Chondrocyte (in vitro differentiated cells): ENCODE measurements around the gene GPR176. TPM values are rescaled to one million over a fixed set of nuclear protein-coding genes. Genes with fewer than 3 reads are reported as not detected.

Experiments
- DNase-seq: peaks from one replicate; pipeline ENCODE4 v3.0.0; 2021; ENCODE audit warnings: mixed read lengths, low spot score
- H3K27ac Mint-ChIP-seq: one replicate; pipeline ENCODE4 v1.8.0; 2021; ENCODE audit warnings: mild to moderate bottlenecking, moderate library complexity, mixed read lengths; ENCODE audit not compliant: unreplicated experiment
- H3K27me3 Mint-ChIP-seq: 2 replicates; pipeline ENCODE4 v1.8.0; 2021; ENCODE audit warnings: low read depth, mixed read lengths
- H3K36me3 Mint-ChIP-seq: 2 replicates; pipeline ENCODE4 v1.8.0; 2021; ENCODE audit warnings: low read depth, mixed read lengths
- H3K4me1 Mint-ChIP-seq: 2 replicates; pipeline ENCODE4 v1.8.0; 2021; ENCODE audit warnings: low read depth, mild to moderate bottlenecking, mixed read lengths
- H3K4me3 Mint-ChIP-seq: one replicate; pipeline ENCODE4 v1.8.0; 2021; ENCODE audit warnings: mild to moderate bottlenecking, moderate library complexity, mixed read lengths; ENCODE audit not compliant: unreplicated experiment
- H3K9me3 Mint-ChIP-seq: 2 replicates; pipeline ENCODE4 v1.8.0; 2021; ENCODE audit warnings: low read depth, mixed read lengths
- total RNA-seq: library from RNA; stranded (reverse); gene quantifications from 3 replicates; pipeline ENCODE4 v1.2.1, GENCODE V29; 2021
- TF ChIP-seq, protein P1 (sequence below): fragments of 200-600 bp; sonication (generic); IDR thresholded peaks from 2 replicates; pipeline ENCODE4 v1.5.0; 2021; ENCODE audit warnings: antibody characterized with exemption, mild to moderate bottlenecking, moderate library complexity

The GPR176 gene
- total RNA-seq, 1 donor from 2014 or later = 31.1 TPM

DNA sequence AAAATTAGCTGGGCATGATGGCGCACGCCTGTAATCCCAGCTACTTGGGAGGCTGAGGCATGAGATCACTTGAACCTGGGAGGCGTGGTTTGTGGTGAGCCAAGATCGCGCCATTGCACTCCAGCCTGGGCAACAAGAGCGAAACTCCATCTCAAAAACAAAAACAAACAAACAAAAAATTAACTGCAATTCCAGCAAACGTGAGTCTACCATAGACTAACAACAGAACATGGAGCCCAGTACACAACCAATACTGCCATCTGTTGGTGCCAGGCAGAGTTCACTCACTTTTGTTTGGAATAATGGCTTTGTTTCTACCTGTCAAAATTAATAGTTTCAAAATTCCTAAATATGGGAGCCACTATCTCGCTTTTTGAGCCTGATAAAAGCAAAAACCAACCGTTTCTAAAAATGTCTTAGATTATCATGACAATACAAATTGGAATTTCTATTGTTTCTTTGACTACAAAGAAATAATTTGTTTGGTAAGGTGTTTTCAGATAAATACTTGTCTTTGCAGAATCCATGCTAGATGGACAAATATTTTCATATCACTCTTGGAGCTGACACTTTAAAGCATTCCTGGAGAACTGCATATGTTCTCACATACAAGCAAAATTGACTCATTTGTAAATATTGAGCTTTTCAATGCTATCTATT, 45.0 kb downstream of the GPR176 start:
- Mint-ChIP-seq H3K27ac (no peak overlapping the region), H3K4me1 (peaks cover 24% of the 10 kb centered on the region), H3K27me3 (no peaks in the 10 kb centered on the region), H3K36me3 (no peaks in the 10 kb centered on the region), H3K4me3 (no peak overlapping the region), H3K9me3 (no peaks in the 10 kb centered on the region)
- TF ChIP-seq, protein P1, sequence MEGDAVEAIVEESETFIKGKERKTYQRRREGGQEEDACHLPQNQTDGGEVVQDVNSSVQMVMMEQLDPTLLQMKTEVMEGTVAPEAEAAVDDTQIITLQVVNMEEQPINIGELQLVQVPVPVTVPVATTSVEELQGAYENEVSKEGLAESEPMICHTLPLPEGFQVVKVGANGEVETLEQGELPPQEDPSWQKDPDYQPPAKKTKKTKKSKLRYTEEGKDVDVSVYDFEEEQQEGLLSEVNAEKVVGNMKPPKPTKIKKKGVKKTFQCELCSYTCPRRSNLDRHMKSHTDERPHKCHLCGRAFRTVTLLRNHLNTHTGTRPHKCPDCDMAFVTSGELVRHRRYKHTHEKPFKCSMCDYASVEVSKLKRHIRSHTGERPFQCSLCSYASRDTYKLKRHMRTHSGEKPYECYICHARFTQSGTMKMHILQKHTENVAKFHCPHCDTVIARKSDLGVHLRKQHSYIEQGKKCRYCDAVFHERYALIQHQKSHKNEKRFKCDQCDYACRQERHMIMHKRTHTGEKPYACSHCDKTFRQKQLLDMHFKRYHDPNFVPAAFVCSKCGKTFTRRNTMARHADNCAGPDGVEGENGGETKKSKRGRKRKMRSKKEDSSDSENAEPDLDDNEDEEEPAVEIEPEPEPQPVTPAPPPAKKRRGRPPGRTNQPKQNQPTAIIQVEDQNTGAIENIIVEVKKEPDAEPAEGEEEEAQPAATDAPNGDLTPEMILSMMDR = peak; percentile 83
- DNase-seq = no peak

DNA sequence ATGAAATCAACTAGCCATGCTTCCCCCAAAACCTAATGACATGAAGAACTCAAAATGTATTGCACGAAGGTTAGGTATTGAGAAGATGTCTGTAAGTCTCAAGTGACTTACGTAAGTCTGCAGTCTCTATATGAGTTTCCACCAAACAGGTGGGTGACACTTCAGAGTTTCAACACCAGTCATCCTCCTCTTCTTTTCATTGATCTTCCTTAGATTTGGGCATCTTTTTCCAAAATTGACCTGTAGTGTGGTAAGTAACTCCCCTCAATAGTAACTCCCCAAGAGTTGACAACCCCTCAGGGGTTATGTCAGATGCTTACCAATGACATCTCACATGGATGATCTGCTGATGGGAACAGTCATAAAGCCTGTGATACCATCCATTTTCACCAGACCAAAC, 46.1 kb downstream of the GPR176 start:
- H3K27me3 Mint-ChIP-seq = no peaks in the 10 kb centered on the region
- peaks cover 28% of the 10 kb centered on the region for H3K4me1 Mint-ChIP-seq
- H3K4me3 Mint-ChIP-seq = no peak overlapping the region
- TF ChIP-seq, protein P1 = no peak
- no peak for DNase-seq
- no peak overlapping the region for H3K27ac Mint-ChIP-seq
- no peaks in the 10 kb centered on the region for H3K36me3 Mint-ChIP-seq
- no peaks in the 10 kb centered on the region for H3K9me3 Mint-ChIP-seq

DNA sequence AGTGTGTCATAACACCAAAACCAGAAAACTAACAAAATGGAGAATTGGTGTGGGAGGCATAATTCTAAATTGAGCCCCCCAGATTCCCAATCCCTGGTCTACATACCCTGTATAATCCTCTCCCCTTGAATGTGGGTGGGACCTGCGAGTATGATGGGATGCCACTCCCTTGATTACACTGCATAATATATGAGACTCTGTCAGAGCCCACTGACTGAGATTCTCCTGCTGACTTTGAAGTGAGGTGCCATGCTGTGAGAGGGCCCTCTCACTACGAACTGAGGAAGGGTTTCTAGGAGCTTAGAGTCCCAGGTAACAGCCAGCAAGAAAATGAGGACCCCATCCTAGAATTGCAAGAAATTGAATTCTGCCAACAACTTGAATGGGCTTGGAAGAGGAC, 49.5 kb downstream of the GPR176 start:
- Mint-ChIP-seq H3K4me1 (peaks cover 35% of the 10 kb centered on the region), H3K9me3 (no peaks in the 10 kb centered on the region), H3K4me3 (no peak overlapping the region), H3K27me3 (no peaks in the 10 kb centered on the region), H3K27ac (no peak overlapping the region), H3K36me3 (peaks cover 5% of the 10 kb centered on the region)
- no peak for DNase-seq
- TF ChIP-seq, protein P1 = no peak

DNA sequence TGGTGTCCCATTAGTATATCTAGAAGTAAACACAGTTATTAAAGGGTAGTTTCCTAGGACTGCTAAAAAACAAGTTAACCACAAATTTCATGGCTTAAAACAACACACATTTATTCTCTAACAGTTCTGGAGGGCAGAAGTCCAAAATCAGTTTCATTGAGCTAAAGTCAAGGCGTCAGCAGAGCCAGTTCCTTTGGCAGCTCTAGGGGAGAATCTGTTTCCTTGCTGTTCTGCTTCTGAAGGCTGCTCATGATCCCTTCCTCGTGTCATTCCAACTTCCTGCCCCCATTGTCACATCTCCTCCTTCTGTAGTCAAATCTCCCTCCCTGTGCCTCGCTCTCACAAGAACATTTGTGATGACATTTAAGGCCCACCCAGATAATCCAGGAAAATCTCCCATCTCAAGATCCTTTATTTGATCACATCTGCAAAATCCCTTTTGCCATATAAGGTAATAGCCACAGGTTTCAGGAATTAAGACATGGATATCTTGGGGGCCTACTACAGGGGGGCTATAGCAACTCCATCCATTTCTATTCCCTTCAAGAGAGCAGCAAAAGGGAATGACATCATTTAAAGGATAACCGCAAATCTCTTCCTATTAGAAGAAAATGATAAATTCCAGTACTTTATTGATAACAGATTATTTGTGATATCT, 50.1 kb downstream of the GPR176 start:
- no peak overlapping the region for H3K4me3 Mint-ChIP-seq
- H3K36me3 Mint-ChIP-seq = peaks cover 5% of the 10 kb centered on the region
- peak overlapping the region; percentile 37 for H3K27ac Mint-ChIP-seq
- H3K27me3 Mint-ChIP-seq = no peaks in the 10 kb centered on the region
- H3K9me3 Mint-ChIP-seq = no peaks in the 10 kb centered on the region
- no peak for DNase-seq
- TF ChIP-seq, protein P1 = no peak
- peaks cover 35% of the 10 kb centered on the region for H3K4me1 Mint-ChIP-seq

DNA sequence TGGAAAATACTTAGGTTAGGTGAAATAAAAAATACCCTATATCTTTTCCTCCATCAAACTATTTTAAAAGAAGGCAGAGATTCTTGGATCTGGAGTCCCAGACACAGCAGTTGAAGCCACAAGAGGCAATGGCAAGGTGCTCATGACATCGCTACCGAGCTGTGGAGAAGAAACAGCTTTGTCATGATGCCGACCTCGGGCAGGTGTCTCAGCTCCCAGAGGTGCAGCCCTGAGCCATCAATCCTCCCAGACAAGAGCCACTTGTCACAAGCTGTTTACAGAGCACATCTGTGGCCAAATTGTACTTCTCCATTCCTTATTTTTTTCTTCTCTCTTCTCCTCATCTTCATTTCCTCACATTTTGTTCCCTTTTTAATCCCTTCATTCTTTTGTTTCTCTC, 50.8 kb downstream of the GPR176 start:
- peaks cover 5% of the 10 kb centered on the region for H3K9me3 Mint-ChIP-seq
- H3K27me3 Mint-ChIP-seq = no peaks in the 10 kb centered on the region
- H3K4me1 Mint-ChIP-seq = peaks cover 35% of the 10 kb centered on the region
- H3K36me3 Mint-ChIP-seq = peaks cover 5% of the 10 kb centered on the region
- no peak overlapping the region for H3K4me3 Mint-ChIP-seq
- DNase-seq = no peak
- TF ChIP-seq, protein P1 = no peak
- no peak overlapping the region for H3K27ac Mint-ChIP-seq
